CD14-positive monocyte (primary cell): ENCODE results near the gene CGREF1. TPM values are rescaled to one million over a fixed set of nuclear protein-coding genes. Genes with fewer than 3 reads are reported as not detected.

Source experiments
- DNase-seq, 3 donors: peaks; one replicate each; pipeline ENCODE4 v3.0.0-alpha.2; 2011 to 2022
- H2AFZ ChIP-seq: 2 replicates; pipeline ENCODE4 v1.6.0; 2012; ENCODE audit warnings: mild to moderate bottlenecking, low read depth, low read length, inconsistent platforms; ENCODE audit not compliant: insufficient read depth, poor library complexity, severe bottlenecking
- H3K27ac ChIP-seq, 2 donors: 1 replicate in 1 of 2; 2 replicates in 1 of 2; pipeline ENCODE4 v1.5.1; 2012 to 2013; ENCODE audit warnings: low read length in 2 of 2, control low read depth in 1 of 2, inconsistent platforms in 1 of 2, low read depth in 1 of 2, mild to moderate bottlenecking in 1 of 2
- H3K27me3 ChIP-seq, 2 donors: one replicate each; pipeline versions ENCODE4 v1.6.0 to v1.6.1; 2011 to 2013; ENCODE audit warnings: low read length in 2 of 2; ENCODE audit not compliant: control insufficient read depth in 2 of 2, insufficient read depth in 2 of 2
- H3K36me3 ChIP-seq, 2 donors: replicated peaks in 1 of 2; 1 replicate in 1 of 2; 2 replicates in 1 of 2; pipeline versions ENCODE4 v1.5.1 to v1.6.1; 2012 to 2013; ENCODE audit warnings: low read length in 2 of 2, control low read depth in 1 of 2, inconsistent platforms in 1 of 2, mild to moderate bottlenecking in 1 of 2; ENCODE audit not compliant: insufficient read depth in 2 of 2, control insufficient read depth in 1 of 2
- H3K4me1 ChIP-seq, 2 donors: 1 replicate in 1 of 2; 2 replicates in 1 of 2; pipeline versions ENCODE4 v1.5.1 to v1.6.1; 2012 to 2013; ENCODE audit warnings: low read length in 2 of 2, control low read depth in 1 of 2, inconsistent platforms in 1 of 2, mild to moderate bottlenecking in 1 of 2, moderate library complexity in 1 of 2; ENCODE audit not compliant: insufficient read depth in 2 of 2, control insufficient read depth in 1 of 2
- H3K4me2 ChIP-seq: replicated peaks from 2 replicates; pipeline ENCODE3; 2012; ENCODE audit warnings: low read length, moderate library complexity, mild to moderate bottlenecking; ENCODE audit not compliant: poor library complexity, severe bottlenecking; ENCODE audit errors: extremely low read depth
- H3K4me3 ChIP-seq, 3 experiments: fragments of 200-600 bp in 1 of 3; sonication (generic) in 1 of 3; replicated peaks in 1 of 3; 1 replicate in 2 of 3; 2 replicates in 1 of 3; pipeline ENCODE4 v1.5.1; 2011 to 2013; ENCODE audit warnings: low read length in 3 of 3, mild to moderate bottlenecking in 3 of 3, control low read depth in 2 of 3, low read depth in 2 of 3, inconsistent platforms in 1 of 3, moderate library complexity in 1 of 3
- H3K79me2 ChIP-seq: 2 replicates; pipeline ENCODE4 v1.6.0; 2012; ENCODE audit warnings: mild to moderate bottlenecking, control low read depth, inconsistent platforms, low read length, moderate library complexity; ENCODE audit not compliant: insufficient read depth
- H3K9ac ChIP-seq: 2 replicates; pipeline ENCODE4 v1.6.0; 2017; ENCODE audit warnings: low read length, mild to moderate bottlenecking; ENCODE audit not compliant: insufficient read depth, poor library complexity, severe bottlenecking
- H3K9me3 ChIP-seq, 2 donors: replicated peaks in 1 of 2; 1 replicate in 1 of 2; 2 replicates in 1 of 2; pipeline versions ENCODE4 v1.5.1 to v1.6.1; 2012 to 2013; ENCODE audit warnings: low read length in 2 of 2, control low read depth in 1 of 2; ENCODE audit not compliant: control insufficient read depth in 1 of 2, insufficient read depth in 1 of 2
- H4K20me1 ChIP-seq: 2 replicates; pipeline ENCODE4 v1.6.0; 2012; ENCODE audit warnings: mild to moderate bottlenecking, low read length, control low read depth, moderate library complexity; ENCODE audit not compliant: insufficient read depth
- H3K27ac Mint-ChIP-seq, 7 donors: one replicate each; pipeline ENCODE4 v1.8.0; 2020; ENCODE audit warnings: mild to moderate bottlenecking in 7 of 7, mixed read lengths in 7 of 7, moderate library complexity in 6 of 7, inconsistent platforms in 2 of 7
- H3K27me3 Mint-ChIP-seq, 3 donors: one replicate each; pipeline ENCODE4 v1.8.0; 2021 to 2022; ENCODE audit warnings: low read depth in 3 of 3, mild to moderate bottlenecking in 3 of 3, mixed read lengths in 3 of 3, moderate library complexity in 3 of 3, inconsistent platforms in 1 of 3
- H3K36me3 Mint-ChIP-seq, 2 donors: one replicate each; pipeline ENCODE4 v1.8.0; 2020; ENCODE audit warnings: mixed read lengths in 2 of 2, inconsistent platforms in 1 of 2, mild to moderate bottlenecking in 1 of 2
- H3K4me1 Mint-ChIP-seq: one replicate; pipeline ENCODE4 v1.8.0; 2020; ENCODE audit warnings: mild to moderate bottlenecking, mixed read lengths
- H3K4me3 Mint-ChIP-seq, 2 donors: one replicate each; pipeline ENCODE4 v1.8.0; 2020; ENCODE audit warnings: mild to moderate bottlenecking in 2 of 2, mixed read lengths in 2 of 2, moderate library complexity in 1 of 2
- H3K9me3 Mint-ChIP-seq, 7 donors: one replicate each; pipeline ENCODE4 v1.8.0; 2020 to 2022; ENCODE audit warnings: mixed read lengths in 7 of 7, mild to moderate bottlenecking in 6 of 7, moderate library complexity in 6 of 7, inconsistent platforms in 2 of 7
- WGBS: methylation state at CpG from one replicate; pipeline ENCODE4 v1.1.5; 2013; ENCODE audit warnings: missing lambda C conversion rate; ENCODE audit not compliant: insufficient coverage; 5-methylcytosine and 5-hydroxymethylcytosine counted together
- intact Hi-C, 2 donors: fragments of 100-400 bp; cut with micrococcal nuclease; formaldehyde crosslinking; loops; one replicate each; pipeline versions ENCODE4 v1.15.0 to v1.15.1; 2023
- polyA plus RNA-seq, 3 donors: library from polyadenylated mRNA; depleted of rRNA in 1 of 3; unstranded in 2 of 3; stranded (reverse) in 1 of 3; fragments of 300-500 nt in 2 of 3; fragments of >200 nt in 1 of 3; fragmentation: Illumina TruSeq in 2 of 3; gene quantifications; 1 replicate in 2 of 3; 2 replicates in 1 of 3; pipeline ENCODE4 v1.2.3, GENCODE V29; 2012 to 2021
- TF ChIP-seq, protein P1 (sequence below): fragments of 200-600 bp; IDR thresholded peaks from one replicate; pipeline ENCODE4 v1.8.0; 2022; ENCODE audit warnings: antibody characterized with exemption, mild to moderate bottlenecking

The CGREF1 gene
- polyA plus RNA-seq, 3 donors: not detected

DNA sequence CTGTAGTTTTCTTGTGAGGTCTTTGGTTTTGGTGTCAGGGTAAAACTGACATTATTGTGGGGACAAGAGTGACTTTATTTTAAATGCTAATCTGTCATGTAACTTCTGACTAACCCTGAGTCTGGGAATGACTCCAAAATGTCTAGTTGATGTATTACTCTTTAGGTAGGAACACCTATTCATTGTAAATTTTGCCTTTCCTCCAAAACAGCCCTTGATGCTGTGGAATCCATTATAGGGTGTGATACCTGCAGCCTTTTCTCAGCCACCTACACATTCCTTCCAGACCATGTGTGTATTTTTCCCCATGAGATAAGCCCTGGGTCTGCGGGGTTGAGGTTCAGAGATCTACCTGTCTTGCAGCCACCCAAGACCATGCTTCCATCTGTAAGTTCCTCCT is 24.4 kb upstream of the CGREF1 start:
- TF ChIP-seq, protein P1, sequence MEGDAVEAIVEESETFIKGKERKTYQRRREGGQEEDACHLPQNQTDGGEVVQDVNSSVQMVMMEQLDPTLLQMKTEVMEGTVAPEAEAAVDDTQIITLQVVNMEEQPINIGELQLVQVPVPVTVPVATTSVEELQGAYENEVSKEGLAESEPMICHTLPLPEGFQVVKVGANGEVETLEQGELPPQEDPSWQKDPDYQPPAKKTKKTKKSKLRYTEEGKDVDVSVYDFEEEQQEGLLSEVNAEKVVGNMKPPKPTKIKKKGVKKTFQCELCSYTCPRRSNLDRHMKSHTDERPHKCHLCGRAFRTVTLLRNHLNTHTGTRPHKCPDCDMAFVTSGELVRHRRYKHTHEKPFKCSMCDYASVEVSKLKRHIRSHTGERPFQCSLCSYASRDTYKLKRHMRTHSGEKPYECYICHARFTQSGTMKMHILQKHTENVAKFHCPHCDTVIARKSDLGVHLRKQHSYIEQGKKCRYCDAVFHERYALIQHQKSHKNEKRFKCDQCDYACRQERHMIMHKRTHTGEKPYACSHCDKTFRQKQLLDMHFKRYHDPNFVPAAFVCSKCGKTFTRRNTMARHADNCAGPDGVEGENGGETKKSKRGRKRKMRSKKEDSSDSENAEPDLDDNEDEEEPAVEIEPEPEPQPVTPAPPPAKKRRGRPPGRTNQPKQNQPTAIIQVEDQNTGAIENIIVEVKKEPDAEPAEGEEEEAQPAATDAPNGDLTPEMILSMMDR: no peak
- no peaks in the 10 kb centered on the region for H3K9me3 ChIP-seq
- H3K4me1 ChIP-seq: no peaks in the 10 kb centered on the region
- Mint-ChIP-seq H3K27ac (no peak overlapping the region), H3K4me1 (no peaks in the 10 kb centered on the region), H3K9me3 (peaks cover 0 to 2% (median 0%) of the 10 kb centered on the region in 7 donors), H3K4me3 (no peak overlapping the region), H3K27me3 (peaks cover 3 to 22% (median 21%) of the 10 kb centered on the region in 3 donors), H3K36me3 (no peaks in the 10 kb centered on the region)
- intact Hi-C loops: no loop called here
- WGBS: 100% methylated on average over 1 of the region's 1 CpG
- peaks cover 0 to 4% of the 10 kb centered on the region in 2 donors for H3K27me3 ChIP-seq
- no peak overlapping the region for H3K4me2 ChIP-seq
- no peak overlapping the region for H3K27ac ChIP-seq
- no peaks in the 10 kb centered on the region for H4K20me1 ChIP-seq
- no peaks in the 10 kb centered on the region for H3K36me3 ChIP-seq
- H3K9ac ChIP-seq: no peak overlapping the region
- no peak overlapping the region for H3K4me3 ChIP-seq
- H2AFZ ChIP-seq: no peak overlapping the region
- no peak for DNase-seq
- H3K79me2 ChIP-seq: no peaks in the 10 kb centered on the region

DNA sequence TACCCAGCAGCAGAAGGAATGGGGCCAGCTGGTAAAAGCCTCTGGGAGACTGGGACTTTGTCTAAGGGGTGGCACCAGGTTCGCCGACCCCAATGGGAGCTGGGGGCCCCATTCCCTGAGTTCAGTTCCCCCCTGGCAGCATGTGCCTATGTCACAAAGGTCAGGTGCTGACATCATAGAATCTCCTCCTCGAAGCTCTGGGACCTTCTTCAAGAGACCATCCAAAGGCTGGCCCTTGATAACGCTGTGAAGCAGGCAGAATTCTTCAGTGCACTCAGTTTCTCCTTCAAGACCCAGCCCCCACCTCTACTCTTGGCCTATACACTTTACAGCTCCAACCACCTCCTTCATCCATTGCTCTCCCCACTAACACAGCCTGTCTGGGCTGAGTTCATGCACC is 20.4 kb upstream of the CGREF1 start, which contains the start of gene PRR30:
Gene PRR30 (minus strand): TSS at position 101 of the 400 bp plus-strand sequence. CDS start 1,081 bp downstream, outside the sequence.
- Histone ChIP-seq H3K79me2 (peaks cover 1% of the 10 kb centered on the region), H3K9ac (no peak within 1 kb of the TSS), H3K4me2 (no peak within 1 kb of the TSS), H3K27me3 (peaks cover 0 to 4% of the 10 kb centered on the region in 2 donors), H3K4me3 (no peak within 1 kb of the TSS), H3K36me3 (no peaks in the 10 kb centered on the region), H4K20me1 (no peaks in the 10 kb centered on the region), H3K27ac (no peak within 1 kb of the TSS), H2AFZ (no peak within 1 kb of the TSS), H3K4me1 (peaks cover 5 to 7% of the 10 kb centered on the region in 2 donors), H3K9me3 (no peaks in the 10 kb centered on the region)
- Mint-ChIP-seq H3K9me3 (peaks cover 0 to 2% (median 0%) of the 10 kb centered on the region in 7 donors), H3K36me3 (no peaks in the 10 kb centered on the region), H3K27ac (peak within 1 kb of the TSS in 1 of 7 donors; percentile 33), H3K4me1 (peaks cover 3% of the 10 kb centered on the region), H3K27me3 (peaks cover 9 to 19% (median 18%) of the 10 kb centered on the region in 3 donors), H3K4me3 (no peak within 1 kb of the TSS)
- TF ChIP-seq, protein P1: no peak
- 97% methylated on average over 4 of the region's 4 CpGs for WGBS
- DNase-seq: no peak
- intact Hi-C loops: no loop called here
